ENCODE measurements around the gene PMPCA.

PMPCA gene

GRCh38 chr9:136431782-136432350 lies 21.4 kb downstream of the PMPCA start:
- no peaks in the 10 kb centered on the region for H3K9me3 ChIP-seq (ENCODE audit: control insufficient read depth, insufficient read depth, low read depth, low read length)
- peaks cover 0 to 78% of the 10 kb centered on the region in 2 experiments; a peak in 2 of 3 replicates for H3K36me3 ChIP-seq (ENCODE audit: control insufficient read depth in 2 of 2, insufficient read depth in 1 of 2, low read length in 2 of 2)
- H3K27ac ChIP-seq (ENCODE audit: extremely low read depth, low read depth, low read length): no peak overlapping the region
- H3K4me1 ChIP-seq (ENCODE audit: control insufficient read depth, insufficient read depth, low read length): no peaks in the 10 kb centered on the region
- ChIA-PET CTCF (no interaction called here), POLR2A (interaction anchor here (0.6 kb wide), 1 partner anchor 45 kb away, joined by 4 read pairs; no protein-coding TSS in a partner anchor)
- H3K4me3 ChIP-seq (ENCODE audit: low read depth, low read length): no peak overlapping the region
- TF ChIP-seq, protein P1, sequence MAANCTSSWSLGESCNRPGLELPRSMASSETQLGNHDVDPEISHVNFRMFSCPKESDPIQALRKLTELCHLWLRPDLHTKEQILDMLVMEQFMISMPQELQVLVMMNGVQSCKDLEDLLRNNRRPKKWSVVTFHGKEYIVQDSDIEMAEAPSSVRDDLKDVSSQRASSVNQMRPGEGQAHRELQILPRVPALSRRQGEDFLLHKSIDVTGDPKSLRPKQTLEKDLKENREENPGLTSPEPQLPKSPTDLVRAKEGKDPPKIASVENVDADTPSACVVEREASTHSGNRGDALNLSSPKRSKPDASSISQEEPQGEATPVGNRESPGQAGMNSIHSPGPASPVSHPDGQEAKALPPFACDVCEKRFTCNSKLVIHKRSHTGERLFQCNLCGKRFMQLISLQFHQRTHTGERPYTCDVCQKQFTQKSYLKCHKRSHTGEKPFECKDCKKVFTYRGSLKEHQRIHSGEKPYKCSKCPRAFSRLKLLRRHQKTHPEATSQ (tag by site-specific recombination; IDR thresholded peaks at IDR 0.05): no peak
- TF ChIP-seq ZNF302 (tag by site-specific recombination; IDR thresholded peaks at IDR 0.05; ENCODE audit: low read depth) (no peak), ZNF560 (tag by site-specific recombination; IDR thresholded peaks at IDR 0.05; ENCODE audit: borderline replicate concordance) (no peak), KLF7 (tag by site-specific recombination; IDR thresholded peaks at IDR 0.05; ENCODE audit: borderline replicate concordance) (no peak), ZNF624 (tag by site-specific recombination; IDR thresholded peaks at IDR 0.05) (no peak), ZFHX2 (tag by site-specific recombination; conservative IDR thresholded peaks at IDR 0.05) (no peak), ZNF350 (tag by site-specific recombination; IDR thresholded peaks at IDR 0.05) (no peak), KLF9 (tag by site-specific recombination; IDR thresholded peaks at IDR 0.05; ENCODE audit: low read depth) (no peak), ZNF571 (tag by site-specific recombination; IDR thresholded peaks at IDR 0.05) (no peak), ZNF501 (tag by site-specific recombination; IDR thresholded peaks at IDR 0.05) (no peak), ZNF768 (tag by site-specific recombination; IDR thresholded peaks at IDR 0.05) (no peak), ZNF677 (tag by site-specific recombination; IDR thresholded peaks at IDR 0.05) (no peak), ZNF48 (tag by site-specific recombination; IDR thresholded peaks at IDR 0.05) (no peak), ZNF175 (tag by site-specific recombination; IDR thresholded peaks at IDR 0.05) (no peak), ZNF324 (tag by site-specific recombination; IDR thresholded peaks at IDR 0.05) (no peak), ZBTB7A (tag by site-specific recombination; IDR thresholded peaks at IDR 0.05; ENCODE audit: low read depth) (no peak), ZBTB17 (tag by site-specific recombination; IDR thresholded peaks at IDR 0.05) (no peak), ZSCAN23 (tag by site-specific recombination; IDR thresholded peaks at IDR 0.05) (no peak), ZBTB48 (tag by site-specific recombination; IDR thresholded peaks at IDR 0.05) (no peak)

DNA sequence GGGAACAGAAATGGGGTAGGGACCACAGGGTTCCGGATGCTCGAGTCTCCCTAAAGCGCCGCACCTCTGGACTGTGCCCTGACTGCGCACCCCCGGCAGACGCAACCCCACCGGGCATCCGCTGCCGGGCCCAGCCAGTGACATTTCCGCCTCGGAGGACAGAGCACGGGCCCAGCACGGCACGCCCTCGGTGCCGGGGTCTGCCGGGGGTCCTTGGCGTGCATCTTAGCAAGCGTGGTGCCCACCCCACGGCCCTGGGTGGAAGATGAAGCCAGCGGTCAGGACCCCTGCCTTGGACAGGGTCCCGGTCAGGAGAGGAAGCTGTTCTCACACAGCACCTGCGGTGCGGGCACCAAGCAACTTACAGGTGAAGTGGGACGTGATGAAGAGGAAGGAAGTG lies 22.1 kb downstream of the PMPCA start:
- Histone ChIP-seq H3K36me3 (ENCODE audit: control insufficient read depth in 2 of 2, insufficient read depth in 1 of 2, low read length in 2 of 2) (peaks cover 0 to 85% of the 10 kb centered on the region in 2 experiments; a peak in 2 of 3 replicates), H3K4me1 (ENCODE audit: control insufficient read depth, insufficient read depth, low read length) (no peaks in the 10 kb centered on the region), H3K9me3 (ENCODE audit: control insufficient read depth, insufficient read depth, low read depth, low read length) (no peaks in the 10 kb centered on the region), H3K4me3 (ENCODE audit: low read depth, low read length) (no peak overlapping the region), H3K27ac (ENCODE audit: extremely low read depth, low read depth, low read length) (no peak overlapping the region)
- POLR2A ChIA-PET: no interaction called here
- TF ChIP-seq MZF1 (tag by site-specific recombination; IDR thresholded peaks at IDR 0.05; ENCODE audit: borderline replicate concordance) (no peak), ZNF10 (tag by site-specific recombination; IDR thresholded peaks at IDR 0.05) (0 out of 2 replicates have a peak, but pooled peaks have one; percentile 46)
- CTCF ChIA-PET: interaction anchor here (0.7 kb wide), 1 partner anchor 193 kb away, joined by 3 read pairs; no protein-coding TSS in a partner anchor

DNA sequence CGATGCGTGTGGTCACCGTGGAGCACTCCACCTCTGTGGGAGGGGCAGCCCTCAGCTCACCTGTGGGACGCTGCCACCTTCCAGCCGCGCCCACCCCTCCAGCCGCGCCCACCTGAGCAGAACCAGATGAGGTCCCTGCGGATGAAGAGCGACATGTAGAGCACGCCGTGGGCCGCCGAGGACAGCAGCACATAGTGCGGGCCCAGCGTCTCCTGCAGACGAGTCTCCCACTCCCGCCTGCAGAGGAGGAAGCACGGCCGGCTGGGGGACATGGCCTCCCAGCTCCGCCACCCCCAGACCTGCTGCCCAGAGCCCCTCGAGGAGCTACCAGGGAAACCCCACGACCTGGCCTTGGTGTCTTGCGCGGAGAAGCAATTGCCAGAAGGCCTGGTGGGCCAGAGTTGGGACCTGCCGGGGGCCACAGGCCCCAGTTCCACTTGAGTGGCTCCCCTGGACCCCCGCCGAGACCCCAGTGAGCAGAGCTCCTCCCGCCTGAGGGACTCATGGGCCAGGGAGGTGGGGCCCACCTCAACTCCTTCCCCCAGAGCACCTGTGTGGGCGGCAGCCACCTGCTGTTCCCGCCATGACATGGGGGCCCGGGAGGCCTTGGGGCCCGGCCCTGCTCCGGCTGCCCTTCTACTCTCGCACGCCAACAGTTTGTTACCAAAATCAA lies 22.7 kb downstream of the PMPCA start:
- POLR2A ChIA-PET: no interaction called here
- no peaks in the 10 kb centered on the region for H3K9me3 ChIP-seq (ENCODE audit: control insufficient read depth, insufficient read depth, low read depth, low read length)
- TF ChIP-seq, protein P2, sequence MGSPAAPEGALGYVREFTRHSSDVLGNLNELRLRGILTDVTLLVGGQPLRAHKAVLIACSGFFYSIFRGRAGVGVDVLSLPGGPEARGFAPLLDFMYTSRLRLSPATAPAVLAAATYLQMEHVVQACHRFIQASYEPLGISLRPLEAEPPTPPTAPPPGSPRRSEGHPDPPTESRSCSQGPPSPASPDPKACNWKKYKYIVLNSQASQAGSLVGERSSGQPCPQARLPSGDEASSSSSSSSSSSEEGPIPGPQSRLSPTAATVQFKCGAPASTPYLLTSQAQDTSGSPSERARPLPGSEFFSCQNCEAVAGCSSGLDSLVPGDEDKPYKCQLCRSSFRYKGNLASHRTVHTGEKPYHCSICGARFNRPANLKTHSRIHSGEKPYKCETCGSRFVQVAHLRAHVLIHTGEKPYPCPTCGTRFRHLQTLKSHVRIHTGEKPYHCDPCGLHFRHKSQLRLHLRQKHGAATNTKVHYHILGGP (tag by site-specific recombination; IDR thresholded peaks at IDR 0.05): no peak
- TF ChIP-seq MEIS1 (CRISPR knock-in tag; IDR thresholded peaks at IDR 0.05; ENCODE audit: borderline replicate concordance): no peak
- 0 out of 2 replicates have a peak, but pooled peaks have one; percentile 26 for TF ChIP-seq KLF9 (tag by site-specific recombination; IDR thresholded peaks at IDR 0.05; ENCODE audit: low read depth)
- TF ChIP-seq ZNF785 (tag by site-specific recombination; IDR thresholded peaks at IDR 0.05): no peak
- TF ChIP-seq ZFHX2 (tag by site-specific recombination; conservative IDR thresholded peaks at IDR 0.05): peak; percentile 19; the same call in 1 of the 2 replicates
- peak; percentile 40; the same call in 1 of the 2 replicates for TF ChIP-seq ZNF692 (tag by site-specific recombination; IDR thresholded peaks at IDR 0.05)
- TF ChIP-seq ZNF837 (tag by site-specific recombination; IDR thresholded peaks at IDR 0.05): no peak
- peak; percentile 24 for TF ChIP-seq GLIS2 (tag by site-specific recombination; IDR thresholded peaks at IDR 0.05)
- 0 out of 2 replicates have a peak, but pooled peaks have one; percentile 11 for TF ChIP-seq KLF1 (tag by site-specific recombination; IDR thresholded peaks at IDR 0.05)
- no peaks in the 10 kb centered on the region for H3K4me1 ChIP-seq (ENCODE audit: control insufficient read depth, insufficient read depth, low read length)
- H3K27ac ChIP-seq (ENCODE audit: extremely low read depth, low read depth, low read length): no peak overlapping the region
- H3K4me3 ChIP-seq (ENCODE audit: low read depth, low read length): no peak overlapping the region
- H3K36me3 ChIP-seq (ENCODE audit: control insufficient read depth in 2 of 2, insufficient read depth in 1 of 2, low read length in 2 of 2): peaks cover 0 to 87% of the 10 kb centered on the region in 2 experiments; a peak in 2 of 3 replicates
- CTCF ChIA-PET: interaction anchor here (0.7 kb wide), 1 partner anchor 192 kb away, joined by 3 read pairs; no protein-coding TSS in a partner anchor
